GM18870 (cell line): ENCODE results near the gene SUPV3L1.
"Not testable (repeated sequence)": the region's sequence is repeated elsewhere in the genome, so short reads cannot be mapped to it uniquely, and the experiment has no call there.

Source experiments
- ATAC-seq: cut with Tn5 transposase; IDR thresholded peaks from one replicate; pipeline ENCODE4 v1.9.1; 2021; ENCODE audit warnings: moderate library complexity; ENCODE audit not compliant: unreplicated experiment

The SUPV3L1 gene

DNA sequence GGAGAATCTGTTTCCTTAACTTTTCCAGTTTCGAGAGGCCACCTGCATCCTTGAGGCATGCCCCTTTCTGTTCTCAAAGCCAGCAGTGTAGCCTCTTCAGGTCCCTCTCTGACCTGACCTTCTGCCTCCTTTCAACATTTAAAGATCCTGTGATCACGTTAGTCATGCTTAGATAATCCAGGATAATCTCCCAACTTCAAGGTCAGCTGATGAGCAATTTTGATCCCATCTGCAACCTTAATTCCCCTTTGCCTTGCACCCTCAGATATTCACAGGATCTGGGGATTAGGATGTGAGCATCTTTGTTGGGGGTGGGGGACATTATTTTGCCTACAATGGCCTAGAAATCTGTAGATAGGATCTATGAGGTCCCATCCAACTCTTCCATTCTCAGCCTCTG, 48.1 kb downstream of the SUPV3L1 start:
- no peak for ATAC-seq

DNA sequence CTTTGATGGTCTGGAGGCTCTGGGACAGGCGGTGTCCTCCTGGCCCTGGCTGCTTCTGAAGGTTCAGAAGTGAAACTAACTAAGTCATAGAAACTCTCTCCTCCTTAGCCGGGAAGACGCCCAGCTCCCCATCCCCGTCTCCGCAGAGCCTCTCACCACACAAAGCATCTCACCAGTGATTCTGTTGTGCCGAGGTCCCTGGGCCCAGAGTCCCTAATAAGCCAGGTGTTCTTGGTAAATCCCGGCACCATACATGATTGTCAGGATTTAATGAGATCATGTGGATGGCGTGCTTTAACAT, 49.5 kb downstream of the SUPV3L1 start:
- no peak for ATAC-seq

DNA sequence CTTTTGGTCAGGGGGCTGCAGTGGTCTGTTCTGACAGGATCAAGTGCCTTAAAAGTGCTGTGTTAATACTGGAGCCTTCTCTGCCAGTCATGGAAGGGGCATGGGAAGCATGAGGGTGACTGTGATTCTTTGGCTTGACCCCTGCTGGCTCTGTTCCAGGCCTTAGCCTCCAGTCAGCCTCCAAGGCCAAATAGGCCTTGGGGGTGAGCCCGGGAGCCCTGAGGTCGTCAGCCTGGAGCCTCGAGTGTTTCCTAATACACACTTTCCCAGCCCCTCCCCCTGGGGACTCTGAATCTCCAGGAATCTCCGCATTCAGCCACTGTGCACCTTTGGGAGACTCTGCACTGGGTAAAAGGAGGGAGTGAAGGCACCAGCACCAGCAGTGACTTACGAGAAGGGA, 50.1 kb downstream of the SUPV3L1 start:
- no peak for ATAC-seq

DNA sequence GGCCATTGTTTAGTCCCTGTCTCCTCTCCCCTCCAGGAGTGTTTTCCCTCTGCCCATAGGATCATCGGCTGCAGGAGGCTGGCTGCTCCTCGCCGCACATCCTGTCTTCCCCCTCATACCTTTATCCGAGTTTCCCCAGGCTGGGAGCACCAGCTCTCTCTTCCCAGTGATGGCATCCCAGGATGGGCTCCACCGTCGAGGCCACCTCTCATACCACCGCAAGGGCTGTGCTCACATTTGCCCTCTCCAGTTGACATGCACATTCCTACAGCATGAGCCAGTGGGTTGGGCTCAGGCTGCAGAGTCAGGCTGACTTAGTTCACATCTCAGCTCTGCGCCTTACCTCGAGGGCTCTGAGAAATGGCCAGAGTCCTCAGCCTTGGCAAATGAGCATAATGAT, 52.2 kb downstream of the SUPV3L1 start:
- no peak for ATAC-seq

DNA sequence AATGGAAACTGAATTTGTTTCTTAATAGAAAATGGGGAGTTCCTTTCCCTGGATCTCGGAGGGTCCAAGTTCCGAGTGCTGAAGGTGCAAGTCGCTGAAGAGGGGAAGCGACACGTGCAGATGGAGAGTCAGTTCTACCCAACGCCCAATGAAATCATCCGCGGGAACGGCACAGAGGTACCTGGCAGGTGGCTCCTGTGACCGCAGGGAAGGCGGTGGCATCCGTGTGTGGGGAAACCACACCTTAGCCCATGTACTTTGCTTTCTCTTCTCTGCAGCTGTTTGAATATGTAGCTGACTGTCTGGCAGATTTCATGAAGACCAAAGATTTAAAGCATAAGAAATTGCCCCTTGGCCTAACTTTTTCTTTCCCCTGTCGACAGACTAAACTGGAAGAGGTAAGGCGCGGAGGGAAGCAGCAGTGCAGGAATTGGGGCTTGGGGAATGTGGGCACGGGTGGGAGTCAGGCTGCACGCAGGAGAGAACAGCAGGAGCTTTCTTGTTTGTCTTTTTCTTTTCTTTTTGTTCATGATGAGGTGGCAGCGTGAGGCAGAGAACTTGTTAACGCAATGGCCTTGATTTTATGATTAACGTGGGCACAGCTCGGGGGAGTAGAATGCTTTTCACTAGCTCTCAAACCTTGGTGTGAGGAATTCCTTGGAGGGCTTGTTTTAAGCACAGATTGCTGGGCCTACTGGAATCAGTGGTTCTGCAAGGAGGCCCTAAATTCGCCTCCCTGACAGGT, 52.9 kb downstream of the SUPV3L1 start:
- ATAC-seq: no peak

DNA sequence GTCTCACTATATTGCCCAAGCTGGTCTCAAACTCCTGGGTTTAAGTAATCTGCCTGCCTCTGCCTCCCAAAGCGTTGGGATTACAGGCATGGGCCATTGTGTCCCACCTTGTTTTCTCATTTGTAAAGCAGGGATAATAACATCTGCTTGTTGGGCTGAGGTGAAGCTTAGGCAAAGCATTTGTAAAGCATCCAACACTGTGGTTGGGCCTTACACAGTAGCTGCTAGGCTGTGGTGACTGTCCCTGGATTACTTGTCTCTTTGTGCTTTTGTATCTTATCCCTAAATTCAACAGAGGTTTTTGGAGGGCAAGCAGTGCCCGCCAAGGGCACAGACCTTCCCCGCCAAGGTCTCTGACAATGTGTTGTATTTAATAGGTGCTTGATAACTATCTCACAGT, 54.4 kb downstream of the SUPV3L1 start:
- ATAC-seq: no peak

DNA sequence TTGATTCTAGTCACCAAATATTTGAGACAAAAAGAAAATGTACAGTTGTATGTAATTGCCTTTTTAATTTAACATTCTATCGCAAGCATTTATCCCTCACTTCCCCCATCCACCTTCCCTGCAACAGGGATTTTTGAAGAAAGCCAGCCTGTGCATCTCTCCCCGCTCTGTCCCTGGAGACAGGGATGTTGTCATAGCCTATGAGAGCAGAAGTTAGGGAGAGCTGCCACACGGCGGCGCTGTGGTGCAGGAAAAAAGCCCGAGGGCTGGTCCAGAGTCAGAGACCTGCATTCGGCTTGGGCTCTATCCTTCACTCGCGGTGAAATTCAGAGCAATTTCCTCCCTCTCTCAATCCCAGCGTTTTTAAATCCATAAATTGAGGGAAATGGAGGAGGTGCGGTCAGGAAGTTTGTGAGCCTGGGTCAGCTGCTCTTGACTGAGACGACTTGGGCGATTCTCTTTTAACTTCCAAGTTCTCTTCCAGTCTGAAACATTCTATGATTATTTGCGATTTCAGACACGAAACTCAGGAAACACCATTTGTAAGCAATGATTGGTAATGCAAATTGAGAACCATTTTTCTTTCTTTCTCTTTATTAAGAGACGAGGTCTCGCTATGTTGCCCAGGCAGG, 57.6 kb downstream of the SUPV3L1 start:
- peak; percentile 81 for ATAC-seq

DNA sequence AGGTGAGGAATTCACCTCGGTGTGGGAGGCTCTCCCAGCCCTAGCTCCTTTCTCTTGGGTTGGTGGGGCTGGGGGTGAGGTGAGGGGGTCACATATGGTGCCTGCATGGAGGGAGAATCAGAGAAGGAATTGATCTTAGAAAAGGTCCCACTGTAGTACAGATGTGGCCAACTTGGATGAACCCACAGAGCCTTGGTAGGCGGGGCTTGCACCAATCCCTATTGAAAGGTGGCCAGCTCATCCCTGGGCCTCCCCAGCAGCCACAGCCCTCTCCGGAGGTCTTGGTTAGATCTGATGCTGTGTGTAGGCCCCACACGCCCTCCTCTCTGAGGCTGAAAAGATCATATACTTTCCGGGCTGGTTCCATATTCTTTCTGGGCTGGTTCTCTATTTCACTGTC, 59.1 kb downstream of the SUPV3L1 start:
- no peak for ATAC-seq

DNA sequence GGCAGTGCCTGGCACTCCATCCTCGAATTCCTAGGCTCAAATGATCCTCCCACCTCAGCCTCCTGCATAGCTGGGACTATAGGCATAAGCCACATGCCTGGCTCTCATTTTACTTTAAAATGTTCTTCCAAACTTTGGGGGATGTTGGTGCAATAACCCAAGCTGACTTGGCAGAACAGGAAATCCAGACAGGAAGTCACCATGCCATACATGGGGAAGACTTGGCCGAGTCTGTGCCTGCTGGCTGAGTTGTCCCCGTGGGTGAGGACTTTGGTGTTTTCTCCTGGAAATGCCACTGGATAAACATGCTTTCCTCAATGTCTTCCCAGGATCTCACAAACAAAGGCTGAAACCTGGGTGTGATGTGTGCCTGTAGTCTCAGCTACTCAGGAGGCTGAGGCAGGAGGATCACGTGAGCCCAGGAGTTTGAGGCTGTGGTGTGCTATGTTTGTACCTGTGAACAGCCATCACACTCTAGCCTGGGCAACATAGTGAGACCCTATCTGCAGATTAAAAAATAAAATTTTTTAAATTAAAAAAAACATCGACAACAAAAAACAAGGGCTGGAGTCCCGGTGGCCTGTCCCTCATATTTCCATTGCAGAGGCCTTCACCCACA, 59.9 kb downstream of the SUPV3L1 start:
- ATAC-seq: no peak

DNA sequence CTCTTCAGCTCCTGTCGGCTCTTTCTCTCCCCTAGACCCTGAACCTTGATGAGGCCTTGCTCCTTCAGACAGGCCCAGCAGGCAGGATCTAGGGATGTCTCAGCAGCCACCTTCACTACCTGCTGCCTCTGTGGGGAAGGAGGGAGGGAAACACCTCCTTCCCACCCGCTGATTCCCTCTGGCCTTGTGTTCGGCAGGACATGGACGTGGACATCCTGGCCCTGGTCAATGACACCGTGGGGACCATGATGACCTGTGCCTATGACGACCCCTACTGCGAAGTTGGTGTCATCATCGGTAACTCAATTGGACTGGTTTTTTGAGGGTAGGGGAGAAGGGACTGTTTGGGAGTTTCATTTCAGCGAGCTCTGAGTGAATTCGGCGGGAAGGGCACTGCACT, 60.4 kb downstream of the SUPV3L1 start:
- no peak for ATAC-seq

DNA sequence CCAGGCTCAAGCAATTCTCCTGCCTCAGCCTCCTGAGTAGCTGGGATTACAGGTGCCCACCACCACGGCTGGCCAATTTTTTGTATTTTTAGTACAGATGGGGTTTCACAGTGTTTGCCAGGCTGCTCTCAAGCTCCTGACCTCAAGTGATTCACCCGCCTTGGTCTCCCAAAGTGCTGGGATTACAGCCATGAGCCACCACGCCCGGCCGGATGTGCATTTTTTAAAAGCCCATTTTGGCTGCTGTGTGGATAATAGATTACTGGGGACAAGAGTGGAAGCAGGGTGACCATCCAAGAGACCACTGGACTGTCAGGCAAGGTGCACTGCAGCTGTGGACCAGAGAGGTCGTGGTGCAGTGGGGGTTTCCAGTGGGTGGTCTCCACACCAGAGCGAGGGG, 61.5 kb downstream of the SUPV3L1 start:
- no peak for ATAC-seq

DNA sequence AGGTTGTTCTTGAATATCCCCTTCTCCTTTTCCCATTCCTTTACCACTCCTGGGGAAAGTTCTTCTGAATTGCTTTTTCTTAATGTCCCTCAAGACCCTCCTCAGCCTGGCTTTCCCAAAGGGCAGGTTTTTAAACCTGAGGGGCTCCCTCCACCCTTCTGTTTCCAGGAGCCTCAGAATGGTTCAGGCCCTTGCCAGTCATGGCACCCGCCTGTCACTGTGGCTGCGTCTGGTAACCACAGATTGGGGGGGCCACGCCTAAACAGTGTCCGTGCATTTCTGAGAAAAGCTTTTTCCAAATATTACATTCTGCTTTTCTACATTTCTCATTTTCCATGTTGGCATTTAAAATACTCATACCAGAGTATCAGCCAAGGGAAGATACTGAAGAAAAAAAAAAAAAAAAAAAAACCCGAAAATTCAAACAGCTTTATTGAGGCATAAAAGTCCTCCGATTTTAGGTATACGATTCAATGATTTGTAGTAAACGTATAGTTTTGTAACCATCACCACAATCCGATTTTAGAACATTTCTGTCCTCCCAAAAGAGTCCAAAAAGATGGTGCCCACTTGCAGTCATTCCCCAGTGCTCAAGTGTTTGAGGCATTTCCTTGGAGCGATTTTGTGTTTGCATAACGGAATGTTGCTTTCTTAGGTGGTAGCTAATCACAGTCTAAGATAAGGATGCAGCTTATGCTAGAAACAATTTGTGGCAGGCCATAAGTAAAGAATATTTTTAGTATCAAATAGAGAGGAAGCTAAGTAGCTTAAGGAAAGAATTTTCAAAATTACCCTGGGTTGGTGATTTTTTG, 62.2 kb downstream of the SUPV3L1 start:
- no peak for ATAC-seq

DNA sequence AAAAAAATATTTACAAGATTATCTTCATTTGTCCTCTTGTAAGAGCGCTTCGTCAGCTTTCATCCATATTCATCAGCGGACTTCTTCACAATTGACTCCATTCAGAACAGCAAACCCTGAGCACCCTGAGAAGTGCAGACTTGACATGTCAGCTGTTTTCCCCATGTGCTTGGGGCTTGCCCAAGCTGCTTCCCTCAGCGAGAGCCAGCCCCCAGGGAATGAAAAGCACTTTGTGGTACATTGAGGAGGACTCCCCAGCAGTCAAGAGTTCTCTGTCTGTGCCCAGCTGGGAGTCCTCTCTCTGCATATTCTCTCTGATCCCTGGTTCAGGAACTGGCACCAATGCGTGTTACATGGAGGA, 62.8 kb downstream of the SUPV3L1 start:
- ATAC-seq: no peak

DNA sequence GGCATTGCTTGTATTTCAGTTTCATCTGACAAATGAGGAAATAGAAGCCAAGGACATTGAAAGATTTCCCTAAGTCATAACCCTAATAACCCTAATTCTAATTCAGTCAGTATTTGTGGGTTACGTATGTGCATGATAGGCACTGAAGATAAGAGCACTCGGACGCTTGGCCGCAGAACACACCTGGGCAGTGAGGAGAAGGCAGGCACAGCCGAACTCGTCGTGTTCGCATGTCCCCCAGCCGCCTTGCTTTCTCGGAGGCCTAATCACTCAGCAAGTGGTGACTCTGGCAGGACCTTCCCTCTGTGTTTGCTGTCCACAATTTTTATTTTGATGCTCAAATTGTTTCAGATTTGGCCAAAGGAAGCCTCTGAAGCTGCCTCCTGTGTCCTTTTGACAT, 63.8 kb downstream of the SUPV3L1 start:
- ATAC-seq: no peak

DNA sequence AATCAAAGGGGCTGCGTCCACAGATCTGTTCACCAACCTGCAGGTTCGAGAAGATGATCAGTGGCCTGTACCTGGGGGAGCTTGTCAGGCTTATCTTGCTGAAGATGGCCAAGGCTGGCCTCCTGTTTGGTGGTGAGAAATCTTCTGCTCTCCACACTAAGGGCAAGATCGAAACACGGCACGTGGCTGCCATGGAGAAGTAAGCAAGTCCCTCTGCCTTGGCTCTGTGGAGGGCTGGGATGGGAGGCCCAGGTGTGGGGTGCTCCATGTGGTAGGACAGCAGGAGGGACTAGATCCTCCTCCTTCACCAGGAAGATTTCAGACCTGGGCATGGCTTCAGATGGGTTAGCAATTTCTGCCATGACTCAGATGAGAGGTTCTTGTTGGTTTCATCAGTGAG, 66.0 kb downstream of the SUPV3L1 start:
- ATAC-seq: no peak

DNA sequence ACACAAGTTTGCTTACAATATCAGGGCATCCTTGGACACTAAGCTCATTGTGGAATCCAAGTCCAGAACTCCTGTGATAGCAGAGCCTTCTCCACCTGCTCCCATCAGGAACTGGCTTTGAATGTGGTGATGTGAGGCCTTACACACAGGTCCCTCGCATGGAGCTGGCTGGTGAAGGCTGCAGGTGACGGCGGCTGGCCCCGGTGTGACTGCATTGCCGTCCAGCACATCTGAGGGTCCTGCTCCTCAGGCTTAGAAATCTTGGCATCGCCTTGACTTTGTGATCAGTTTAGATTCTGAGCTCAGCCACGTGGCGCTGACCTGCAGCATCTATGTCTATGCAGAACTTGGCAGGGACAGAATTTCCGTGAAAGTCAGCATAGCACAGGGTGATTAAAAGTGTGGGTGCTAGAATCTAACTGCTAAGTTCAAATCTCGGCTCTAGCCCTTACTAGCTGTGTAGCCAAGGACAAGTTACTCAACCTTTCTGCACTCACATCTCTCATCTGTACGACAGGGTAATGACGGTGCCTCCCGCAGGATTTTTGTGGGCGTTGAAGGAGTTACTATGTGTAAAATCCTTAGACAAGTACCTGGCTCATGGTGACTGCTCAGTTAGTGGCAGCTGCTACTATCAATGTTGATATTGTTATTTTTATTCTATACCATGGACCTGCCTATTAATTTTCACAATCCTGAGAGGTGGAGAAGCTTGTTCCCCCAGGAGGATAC, 66.7 kb downstream of the SUPV3L1 start:
- ATAC-seq: no peak

DNA sequence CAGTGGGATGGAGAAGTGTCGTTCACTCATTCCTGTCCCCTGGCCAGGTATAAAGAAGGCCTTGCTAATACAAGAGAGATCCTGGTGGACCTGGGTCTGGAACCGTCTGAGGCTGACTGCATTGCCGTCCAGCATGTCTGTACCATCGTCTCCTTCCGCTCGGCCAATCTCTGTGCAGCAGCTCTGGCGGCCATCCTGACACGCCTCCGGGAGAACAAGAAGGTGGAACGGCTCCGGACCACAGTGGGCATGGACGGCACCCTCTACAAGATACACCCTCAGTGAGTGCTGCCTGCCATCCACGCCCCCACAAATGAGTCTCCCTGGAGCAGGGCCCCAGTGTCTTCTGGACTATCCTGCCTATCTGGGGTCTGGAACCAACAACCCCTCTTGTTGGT, 67.3 kb downstream of the SUPV3L1 start:
- no peak for ATAC-seq

DNA sequence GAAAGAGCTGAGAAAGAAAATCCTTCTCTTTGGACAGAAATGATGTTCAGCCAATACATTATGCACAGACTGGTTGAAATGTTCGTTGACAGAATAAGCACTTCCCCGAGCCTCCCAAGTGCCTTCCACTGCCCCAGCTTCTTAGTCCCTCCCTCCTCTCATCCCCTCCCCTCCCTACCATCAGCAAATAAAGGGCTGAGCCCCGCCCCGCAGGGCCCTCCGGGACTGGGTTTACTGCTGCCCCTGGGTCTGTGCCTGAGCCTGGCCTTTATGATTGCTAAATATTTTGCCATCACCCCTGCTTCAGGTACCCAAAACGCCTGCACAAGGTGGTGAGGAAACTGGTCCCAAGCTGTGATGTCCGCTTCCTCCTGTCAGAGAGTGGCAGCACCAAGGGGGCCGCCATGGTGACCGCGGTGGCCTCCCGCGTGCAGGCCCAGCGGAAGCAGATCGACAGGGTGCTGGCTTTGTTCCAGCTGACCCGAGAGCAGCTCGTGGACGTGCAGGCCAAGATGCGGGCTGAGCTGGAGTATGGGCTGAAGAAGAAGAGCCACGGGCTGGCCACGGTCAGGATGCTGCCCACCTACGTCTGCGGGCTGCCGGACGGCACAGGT, 68.2 kb downstream of the SUPV3L1 start:
- ATAC-seq: no peak

DNA sequence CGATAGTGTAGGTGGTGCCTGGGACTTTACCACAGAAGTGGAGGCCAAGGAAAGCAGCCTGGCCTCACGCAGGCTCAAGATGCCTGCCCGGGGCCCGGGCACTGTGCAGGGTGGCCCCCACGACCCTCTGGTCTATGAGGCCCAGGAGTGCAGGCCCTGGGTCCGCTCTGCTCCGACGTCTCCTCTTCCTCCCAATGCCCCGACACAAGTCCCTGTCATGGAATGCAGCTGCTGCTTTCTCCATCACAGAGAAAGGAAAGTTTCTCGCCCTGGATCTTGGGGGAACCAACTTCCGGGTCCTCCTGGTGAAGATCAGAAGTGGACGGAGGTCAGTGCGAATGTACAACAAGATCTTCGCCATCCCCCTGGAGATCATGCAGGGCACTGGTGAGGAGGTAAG, 70.0 kb downstream of the SUPV3L1 start:
- ATAC-seq: no peak

DNA sequence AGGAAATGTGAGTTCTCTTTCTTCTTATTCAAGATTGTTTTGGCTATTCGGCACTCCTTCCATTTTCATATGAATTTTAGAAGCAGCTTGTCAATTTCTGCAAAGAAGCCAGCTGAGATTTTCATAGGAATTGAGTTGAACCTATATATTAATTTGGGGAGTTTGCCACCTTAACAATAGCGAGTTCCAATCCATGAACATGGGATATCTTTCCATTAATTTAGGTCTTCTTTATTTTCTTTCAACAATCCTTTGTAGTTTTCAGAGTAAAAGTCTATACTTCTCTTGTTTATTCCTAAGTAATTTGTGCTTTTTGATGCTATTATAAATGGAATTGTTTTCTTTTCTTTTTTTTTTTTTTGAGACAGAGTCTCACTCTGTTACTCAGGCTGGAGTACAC, 71.4 kb downstream of the SUPV3L1 start:
- not testable (repeated sequence) for ATAC-seq

DNA sequence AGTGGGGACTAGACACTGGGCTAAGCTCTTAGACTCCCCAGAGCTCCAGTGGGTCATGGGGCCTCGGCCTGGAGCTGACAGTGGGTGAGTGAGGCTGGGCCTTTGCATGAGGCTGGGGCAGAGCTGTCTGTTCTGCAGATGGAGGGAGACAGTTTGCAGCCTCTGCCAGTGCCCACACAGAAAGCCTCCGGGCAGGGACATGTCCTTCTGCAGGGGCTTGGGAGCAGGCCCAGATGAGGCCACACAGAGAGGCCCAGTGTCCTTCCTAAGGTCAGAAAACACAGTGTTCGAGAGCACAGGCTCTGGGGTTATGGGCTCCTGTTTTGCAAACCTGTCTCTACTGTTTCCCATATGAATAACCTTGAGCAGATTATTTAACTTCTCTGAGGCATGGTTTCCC, 73.1 kb downstream of the SUPV3L1 start:
- no peak for ATAC-seq
